K562 (cell line): ENCODE results near the gene GLTP. TPM values are rescaled to one million over a fixed set of nuclear protein-coding genes. Genes with fewer than 3 reads are reported as not detected.

ENCODE experiments used
- ARID1B ChIP-seq: fragments of 450-650 bp; IDR thresholded peaks from 2 replicates; pipeline ENCODE4 v1.6.1; 2016; ENCODE audit warnings: antibody characterized with exemption, mild to moderate bottlenecking, inconsistent platforms
- BCOR ChIP-seq: fragments of 450-650 bp; IDR thresholded peaks from 2 replicates; pipeline ENCODE4 v1.6.1; 2016
- CUX1 ChIP-seq: fragments of 200-800 bp; sonication (Bioruptor generic); IDR thresholded peaks from 2 replicates; pipeline ENCODE4 v1.6.1; 2016; ENCODE audit warnings: missing genetic modification characterization, missing compliant biosample characterization
- FOXP1 ChIP-seq: sonication (generic); formaldehyde crosslinking; IDR thresholded peaks from 2 replicates; pipeline ENCODE4 v1.8.0; 2022; ENCODE audit warnings: mild to moderate bottlenecking, missing genetic modification reagents
- MAFF ChIP-seq: IDR thresholded peaks from 2 replicates; pipeline ENCODE4 v1.6.1; 2012; ENCODE audit warnings: low read length, improper control_type of control experiment
- MTF1 ChIP-seq: fragments of 250-450 bp; sonication (Bioruptor Pico); IDR thresholded peaks from 2 replicates; pipeline ENCODE4 v1.9.0; 2021; ENCODE audit warnings: moderate library complexity, mild to moderate bottlenecking, inconsistent platforms, borderline replicate concordance
- PCBP2 ChIP-seq: fragments of 200-400 bp; formaldehyde crosslinking; IDR thresholded peaks from 2 replicates; pipeline ENCODE4 v1.6.1; 2018; ENCODE audit warnings: low read length, low read depth, mild to moderate bottlenecking, moderate library complexity; ENCODE audit not compliant: poor library complexity, severe bottlenecking
- TAF15 ChIP-seq: fragments of 200-400 bp; formaldehyde crosslinking; IDR thresholded peaks from 2 replicates; pipeline ENCODE4 v1.6.1; 2017; ENCODE audit warnings: mild to moderate bottlenecking, low read depth, low read length, moderate library complexity
- TBL1XR1 ChIP-seq, 2 experiments: IDR thresholded peaks; 2 replicates each; pipeline ENCODE4 v1.6.1; 2012; ENCODE audit warnings: improper control_type of control experiment in 2 of 2, low read length in 2 of 2, mild to moderate bottlenecking in 1 of 2
- TEAD2 ChIP-seq: fragments of 450-650 bp; IDR thresholded peaks from 2 replicates; pipeline ENCODE4 v1.6.1; 2016; ENCODE audit warnings: missing genetic modification characterization, control low read depth, missing compliant biosample characterization
- USF1 ChIP-seq: sonication (generic); formaldehyde crosslinking; IDR thresholded peaks from 2 replicates; pipeline ENCODE4 v1.9.0; 2022; ENCODE audit warnings: mild to moderate bottlenecking, missing genetic modification reagents
- XRCC5 ChIP-seq: fragments of 200-400 bp; formaldehyde crosslinking; IDR thresholded peaks from 2 replicates; pipeline ENCODE4 v1.6.1; 2017; ENCODE audit warnings: low read depth, mild to moderate bottlenecking, low read length
- ZNF316 ChIP-seq: fragments of 450-650 bp; IDR thresholded peaks from 2 replicates; pipeline ENCODE4 v1.6.1; 2016
- ZNF584 ChIP-seq: fragments of 200-800 bp; sonication (Bioruptor generic); IDR thresholded peaks from 2 replicates; pipeline ENCODE4 v1.6.1; 2016; ENCODE audit warnings: low read depth, mild to moderate bottlenecking, missing genetic modification characterization, missing compliant biosample characterization
- ZNF589 ChIP-seq: fragments of 200-800 bp; sonication (Bioruptor generic); IDR thresholded peaks from 2 replicates; pipeline ENCODE4 v1.6.1; 2016; ENCODE audit warnings: low read depth, missing genetic modification characterization, missing compliant biosample characterization
- polyA plus RNA-seq, 8 experiments: library from polyadenylated mRNA; depleted of rRNA in 4 of 8; stranded (reverse) in 5 of 8; unstranded in 3 of 8; fragments of >200 nt; fragmentation: Nextera tagmentation in 2 of 8; fragmentation: Illumina TruSeq in 1 of 8; extraction: Ambion mirVana in 2 of 8; extraction: Trizol in 1 of 8; gene quantifications; 2 replicates each; pipeline versions ENCODE4 v1.2.1 to v1.2.3, GENCODE V29; 2011 to 2014; ENCODE audit warnings: inconsistent platforms in 1 of 8, missing spikeins in 1 of 8
- total RNA-seq, 7 experiments: library from RNA; depleted of rRNA in 6 of 7; stranded (reverse); fragments of >200 nt in 6 of 7; fragmentation: Illumina TruSeq in 2 of 7; extraction: Trizol in 2 of 7; gene quantifications; 2 replicates each; pipeline versions ENCODE4 v1.2.1 to v1.2.3, GENCODE V29; 2011 to 2021; ENCODE audit warnings: low replicate concordance in 1 of 7
- TF ChIP-seq, protein P1 (sequence below): sonication (generic); formaldehyde crosslinking; IDR thresholded peaks from 2 replicates; pipeline ENCODE4 v1.8.1; 2023; ENCODE audit warnings: mild to moderate bottlenecking, missing genetic modification reagents

The GLTP gene
- total and polyA plus RNA-seq, 9 of the 15 experiments (the other 6 are each of a cell fraction or from before 2014, with no cell fraction given): 4.4 to 8.3 (median 6.1) TPM

GRCh38 chr12:109899783-109900751, 19.7 kb upstream of the GLTP start, which contains the start of gene TCHP (continued):
- TF ChIP-seq, protein P1, sequence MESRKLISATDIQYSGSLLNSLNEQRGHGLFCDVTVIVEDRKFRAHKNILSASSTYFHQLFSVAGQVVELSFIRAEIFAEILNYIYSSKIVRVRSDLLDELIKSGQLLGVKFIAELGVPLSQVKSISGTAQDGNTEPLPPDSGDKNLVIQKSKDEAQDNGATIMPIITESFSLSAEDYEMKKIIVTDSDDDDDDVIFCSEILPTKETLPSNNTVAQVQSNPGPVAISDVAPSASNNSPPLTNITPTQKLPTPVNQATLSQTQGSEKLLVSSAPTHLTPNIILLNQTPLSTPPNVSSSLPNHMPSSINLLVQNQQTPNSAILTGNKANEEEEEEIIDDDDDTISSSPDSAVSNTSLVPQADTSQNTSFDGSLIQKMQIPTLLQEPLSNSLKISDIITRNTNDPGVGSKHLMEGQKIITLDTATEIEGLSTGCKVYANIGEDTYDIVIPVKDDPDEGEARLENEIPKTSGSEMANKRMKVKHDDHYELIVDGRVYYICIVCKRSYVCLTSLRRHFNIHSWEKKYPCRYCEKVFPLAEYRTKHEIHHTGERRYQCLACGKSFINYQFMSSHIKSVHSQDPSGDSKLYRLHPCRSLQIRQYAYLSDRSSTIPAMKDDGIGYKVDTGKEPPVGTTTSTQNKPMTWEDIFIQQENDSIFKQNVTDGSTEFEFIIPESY (CRISPR knock-in tag): no peak
- TF ChIP-seq ZNF584 (CRISPR knock-in tag): no peak
- TF ChIP-seq MTF1: no peak
- TF ChIP-seq FOXP1 (CRISPR knock-in tag): peak; percentile 86; the same call in 1 of the 2 replicates
- peak; percentile 41 for TF ChIP-seq ARID1B
- TF ChIP-seq TAF15: no peak
- TF ChIP-seq TBL1XR1 (IDR thresholded peaks at IDR 0.05; ENCODE audit: low read length in 2 of 2): no peak
- peak; percentile 44 for TF ChIP-seq USF1 (CRISPR knock-in tag)
- TF ChIP-seq ZNF589 (CRISPR knock-in tag): no peak
- peak; percentile 60; the same call in 1 of the 2 replicates for TF ChIP-seq XRCC5
- no peak for TF ChIP-seq PCBP2
- no peak for TF ChIP-seq CUX1 (CRISPR knock-in tag)
- TF ChIP-seq TEAD2 (tag): 0 out of 2 replicates have a peak, but pooled peaks have one; percentile 37
- peak; percentile 61 for TF ChIP-seq BCOR
- TF ChIP-seq ZNF316: no peak
- no peak for TF ChIP-seq MAFF
